ENCODE measurements around the gene DDI1. TPM values are rescaled to one million over a fixed set of nuclear protein-coding genes. Genes with fewer than 3 reads are reported as not detected.

DDI1 gene
- total and polyA plus RNA-seq, 10 of the 15 experiments (the other 5 are each of a cell fraction or from before 2014, with no cell fraction given), result not detected

DNA sequence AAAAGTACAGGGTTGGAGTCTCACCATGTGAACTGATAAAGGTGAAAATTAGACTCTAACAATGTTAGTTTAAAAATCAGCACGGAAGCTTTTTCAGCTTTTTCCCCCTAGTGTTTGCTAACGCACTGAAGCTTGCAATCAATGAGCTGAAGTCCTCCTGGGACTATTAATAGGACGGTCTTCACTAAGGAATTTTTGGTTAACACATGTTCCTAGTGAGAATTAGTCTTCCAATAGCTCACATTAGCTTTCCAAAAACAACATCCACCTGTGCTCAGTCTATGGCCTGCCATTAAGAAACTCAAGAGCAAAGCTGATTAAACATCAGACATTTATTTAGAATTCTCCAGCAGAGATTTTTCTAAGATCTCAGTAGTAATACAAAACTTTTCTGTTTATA, 26.7 kb upstream of the DDI1 start:
- BruUV-seq (replicated peaks), result no TSS peak
- RAD21 ChIA-PET (ENCODE audit: unreplicated experiment), result interaction anchor here (1.0 to 1.3 kb wide), 2 partner anchors 16 to 51 kb away, joined by 3 to 4 read pairs; no protein-coding TSS in a partner anchor

More for the DNA sequence above, 26.7 kb upstream of the DDI1 start:
- Histone ChIP-seq H4K20me1 (ENCODE audit: control insufficient read depth, insufficient read depth) (no peaks in the 10 kb centered on the region), H3K4me1 (ENCODE audit: control insufficient read depth, insufficient read depth, low read length) (no peaks in the 10 kb centered on the region), H3K4me3 (no peak overlapping the region), H3K27me3 (replicated peaks in 1 of 2; ENCODE audit: control insufficient read depth in 2 of 2, insufficient read depth in 2 of 2, low read length in 1 of 2) (no peaks in the 10 kb centered on the region), H3K4me2 (ENCODE audit: control insufficient read depth, insufficient read depth) (no peak overlapping the region), H3K9ac (ENCODE audit: control insufficient read depth, insufficient read depth, low read length) (no peak overlapping the region), H2AFZ (ENCODE audit: control insufficient read depth, low read depth, low read length) (no peak overlapping the region), H3K79me2 (ENCODE audit: control insufficient read depth, insufficient read depth, low read length) (no peaks in the 10 kb centered on the region), H3K36me3 (ENCODE audit: control insufficient read depth in 2 of 2, insufficient read depth in 2 of 2, low read length in 1 of 2) (no peaks in the 10 kb centered on the region), H3K9me3 (replicated peaks; ENCODE audit: control insufficient read depth, insufficient read depth, low read length) (no peaks in the 10 kb centered on the region), H3K27ac (ENCODE audit: control insufficient read depth, insufficient read depth) (no peak overlapping the region)
- ChIA-PET SMC1A (ENCODE audit: uncharacterized antibody, unreplicated experiment) (interaction anchor here (0.6 kb wide), 1 partner anchor 31 kb away, joined by 4 read pairs; no protein-coding TSS in a partner anchor), CTCF (no interaction called here), POLR2A (no interaction called here)
- intact Hi-C loops (cut with micrococcal nuclease; ENCODE audit: unreplicated experiment) (no loop called here), in situ Hi-C loops (cut with MboI) (no loop called here)
- TF ChIP-seq EP300 (IDR thresholded peaks at IDR 0.05; ENCODE audit: borderline replicate concordance in 1 of 2, control insufficient read depth in 1 of 2, low read depth in 2 of 2, low read length in 2 of 2), result no peak
- no peak for TF ChIP-seq NRF1 (conservative IDR thresholded peaks at IDR 0.05; ENCODE audit: low read depth, low read length)
- TF ChIP-seq KLF5 (IDR thresholded peaks at IDR 0.05; ENCODE audit: partially characterized antibody), result no peak
- no peak for TF ChIP-seq ASH2L (IDR thresholded peaks at IDR 0.05; ENCODE audit: borderline replicate concordance, low read depth)
- no peak for TF ChIP-seq PAX5 (IDR thresholded peaks at IDR 0.05; ENCODE audit: borderline replicate concordance, low read depth, low read length)
- TF ChIP-seq, protein P1, sequence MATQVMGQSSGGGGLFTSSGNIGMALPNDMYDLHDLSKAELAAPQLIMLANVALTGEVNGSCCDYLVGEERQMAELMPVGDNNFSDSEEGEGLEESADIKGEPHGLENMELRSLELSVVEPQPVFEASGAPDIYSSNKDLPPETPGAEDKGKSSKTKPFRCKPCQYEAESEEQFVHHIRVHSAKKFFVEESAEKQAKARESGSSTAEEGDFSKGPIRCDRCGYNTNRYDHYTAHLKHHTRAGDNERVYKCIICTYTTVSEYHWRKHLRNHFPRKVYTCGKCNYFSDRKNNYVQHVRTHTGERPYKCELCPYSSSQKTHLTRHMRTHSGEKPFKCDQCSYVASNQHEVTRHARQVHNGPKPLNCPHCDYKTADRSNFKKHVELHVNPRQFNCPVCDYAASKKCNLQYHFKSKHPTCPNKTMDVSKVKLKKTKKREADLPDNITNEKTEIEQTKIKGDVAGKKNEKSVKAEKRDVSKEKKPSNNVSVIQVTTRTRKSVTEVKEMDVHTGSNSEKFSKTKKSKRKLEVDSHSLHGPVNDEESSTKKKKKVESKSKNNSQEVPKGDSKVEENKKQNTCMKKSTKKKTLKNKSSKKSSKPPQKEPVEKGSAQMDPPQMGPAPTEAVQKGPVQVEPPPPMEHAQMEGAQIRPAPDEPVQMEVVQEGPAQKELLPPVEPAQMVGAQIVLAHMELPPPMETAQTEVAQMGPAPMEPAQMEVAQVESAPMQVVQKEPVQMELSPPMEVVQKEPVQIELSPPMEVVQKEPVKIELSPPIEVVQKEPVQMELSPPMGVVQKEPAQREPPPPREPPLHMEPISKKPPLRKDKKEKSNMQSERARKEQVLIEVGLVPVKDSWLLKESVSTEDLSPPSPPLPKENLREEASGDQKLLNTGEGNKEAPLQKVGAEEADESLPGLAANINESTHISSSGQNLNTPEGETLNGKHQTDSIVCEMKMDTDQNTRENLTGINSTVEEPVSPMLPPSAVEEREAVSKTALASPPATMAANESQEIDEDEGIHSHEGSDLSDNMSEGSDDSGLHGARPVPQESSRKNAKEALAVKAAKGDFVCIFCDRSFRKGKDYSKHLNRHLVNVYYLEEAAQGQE (IDR thresholded peaks at IDR 0.05; ENCODE audit: low read depth, low read length), result no peak
- TF ChIP-seq STAT3 (IDR thresholded peaks at IDR 0.05; ENCODE audit: low read depth, low read length), result no peak
- 55% methylated on average over 3 of the region's 3 CpGs for WGBS (ENCODE audit: insufficient coverage, insufficient replicate concordance, low lambda C conversion rate, missing lambda C conversion rate)
- ATAC-seq, result no peak
- no peak for DNase-seq (ENCODE audit: low read depth, low spot score)
- no peak for FAIRE-seq

Data from GM12878 (cell line).